Mammary epithelial cell (primary cell): ENCODE data around the gene PXYLP1.

Source experiments
- CTCF ChIP-seq, 2 donors: IDR thresholded peaks in 1 of 2; conservative IDR thresholded peaks in 1 of 2; 2 replicates each; pipeline ENCODE4 v1.5.1; 2011 to 2012; ENCODE audit warnings: inconsistent platforms in 2 of 2, low read length in 2 of 2, mild to moderate bottlenecking in 2 of 2, control low read depth in 1 of 2, low read depth in 1 of 2; ENCODE audit not compliant: insufficient read depth in 1 of 2; ENCODE audit errors: extremely low read depth in 1 of 2
- EZH2 ChIP-seq: IDR thresholded peaks from 2 replicates; pipeline ENCODE4 v1.6.1; 2012; ENCODE audit warnings: low read length, inconsistent platforms, borderline replicate concordance

GRCh38 chr3:141248064-141248463 lies 16.4 kb downstream of the PXYLP1 start:
- TF ChIP-seq CTCF (conservative IDR thresholded peaks at IDR 0.05 in 1 of 2, IDR thresholded peaks at IDR 0.05 in 1 of 2; ENCODE audit: extremely low read depth in 1 of 2, insufficient read depth in 1 of 2, low read depth in 1 of 2, low read length in 2 of 2) = no peak
- no peak for TF ChIP-seq EZH2
